GM23248 (cell line): ENCODE results near the gene NPAS2. TPM values are rescaled to one million over a fixed set of nuclear protein-coding genes. Genes with fewer than 3 reads are reported as not detected.

Experiments used
- DNase-seq: peaks from one replicate; pipeline ENCODE4 v3.0.0-alpha.2; 2015
- H2AFZ ChIP-seq: fragments of 200-600 bp; sonication (generic); 2 replicates; pipeline ENCODE4 v1.6.1; 2016; ENCODE audit warnings: antibody characterized with exemption
- H3F3A ChIP-seq: fragments of 200-600 bp; sonication (generic); 2 replicates; pipeline ENCODE4 v1.6.1; 2016; ENCODE audit warnings: mild to moderate bottlenecking, antibody characterized with exemption, mixed run types; ENCODE audit not compliant: insufficient read depth
- H3K27ac ChIP-seq: fragments of 200-600 bp; sonication (generic); 2 replicates; pipeline ENCODE4 v1.5.1; 2016; ENCODE audit warnings: mild to moderate bottlenecking
- H3K27me3 ChIP-seq: fragments of 200-600 bp; sonication (generic); replicated peaks from 2 replicates; pipeline ENCODE4 v1.6.1; 2016; ENCODE audit warnings: mild to moderate bottlenecking; ENCODE audit not compliant: insufficient read depth
- H3K36me3 ChIP-seq: fragments of 200-600 bp; sonication (generic); 2 replicates; pipeline ENCODE4 v1.6.1; 2016; ENCODE audit warnings: low read depth, mild to moderate bottlenecking
- H3K4me1 ChIP-seq: fragments of 200-600 bp; sonication (generic); 2 replicates; pipeline ENCODE4 v1.6.1; 2016; ENCODE audit warnings: mild to moderate bottlenecking; ENCODE audit not compliant: insufficient read depth
- H3K4me2 ChIP-seq: fragments of 200-600 bp; sonication (generic); one replicate; pipeline ENCODE4 v1.6.1; 2016; ENCODE audit warnings: mild to moderate bottlenecking; ENCODE audit not compliant: unreplicated experiment
- H3K4me3 ChIP-seq: fragments of 200-600 bp; sonication (generic); 2 replicates; pipeline ENCODE4 v1.5.1; 2016; ENCODE audit warnings: mild to moderate bottlenecking
- H3K79me2 ChIP-seq: fragments of 200-600 bp; sonication (generic); 2 replicates; pipeline ENCODE4 v1.6.1; 2016; ENCODE audit warnings: mild to moderate bottlenecking; ENCODE audit not compliant: insufficient read depth
- H3K9ac ChIP-seq: fragments of 200-600 bp; sonication (generic); 2 replicates; pipeline ENCODE4 v1.6.1; 2016; ENCODE audit warnings: mild to moderate bottlenecking
- H3K9me2 ChIP-seq: fragments of 200-600 bp; sonication (generic); 2 replicates; pipeline ENCODE4 v1.6.1; 2016; ENCODE audit warnings: mixed run types, mild to moderate bottlenecking, moderate library complexity; ENCODE audit not compliant: insufficient read depth
- H3K9me3 ChIP-seq: fragments of 200-600 bp; sonication (generic); one replicate; pipeline ENCODE4 v1.6.1; 2017; ENCODE audit warnings: low read depth
- H4K20me1 ChIP-seq: fragments of 200-600 bp; sonication (generic); 2 replicates; pipeline ENCODE4 v1.6.0; 2016; ENCODE audit not compliant: insufficient read depth
- EZH2 ChIP-seq: fragments of 200-600 bp; sonication (generic); IDR thresholded peaks from 2 replicates; pipeline ENCODE4 v1.6.1; 2018; ENCODE audit warnings: antibody characterized with exemption, mild to moderate bottlenecking; ENCODE audit not compliant: insufficient read depth, poor library complexity, severe bottlenecking
- EZH2phosphoT487 ChIP-seq: fragments of 200-600 bp; sonication (generic); IDR thresholded peaks from 2 replicates; pipeline ENCODE4 v1.6.1; 2018; ENCODE audit warnings: antibody characterized with exemption, moderate library complexity, mild to moderate bottlenecking, low read depth; ENCODE audit not compliant: insufficient read depth
- WGBS, 2 experiments: methylation state at CpG; one replicate each; pipeline ENCODE4 v1.1.6; 2015 to 2017; ENCODE audit warnings: low lambda C conversion rate in 2 of 2, low coverage in 1 of 2; ENCODE audit errors: missing lambda C conversion rate in 2 of 2; 5-methylcytosine and 5-hydroxymethylcytosine counted together
- in situ Hi-C: fragments of 300-500 bp; cut with MboI; formaldehyde crosslinking; loops from 2 replicates; pipeline ENCODE4 v1.15.0; 2020
- polyA plus RNA-seq: library from polyadenylated mRNA; unstranded; fragments of >200 nt; fragmentation: Nextera tagmentation; extraction: Ambion mirVana; gene quantifications from 2 replicates; pipeline ENCODE4 v1.2.1, GENCODE V29; 2016
- total RNA-seq: library from RNA; depleted of rRNA; stranded (reverse); fragments of >200 nt; shearing (Covaris generic); gene quantifications from 2 replicates; pipeline ENCODE4 v1.2.3, GENCODE V29; 2014

Gene NPAS2
- total and polyA plus RNA-seq, 2 experiments from 2014 or later: 3.8 to 10.8 TPM

- Histone ChIP-seq H3K27me3 (no peaks in the 10 kb centered on the region), H3K9ac (no peak overlapping the region), H3K4me2 (no peak overlapping the region), H3F3A (no peaks in the 10 kb centered on the region), H2AFZ (no peak overlapping the region), H3K36me3 (no peaks in the 10 kb centered on the region), H4K20me1 (no peaks in the 10 kb centered on the region), H3K4me1 (no peaks in the 10 kb centered on the region), H3K9me2 (no peaks in the 10 kb centered on the region), H3K27ac (no peak overlapping the region), H3K79me2 (no peaks in the 10 kb centered on the region), H3K4me3 (no peak overlapping the region), H3K9me3 (no peaks in the 10 kb centered on the region)
- no peak for DNase-seq
- 77 to 83% methylated on average over 6 of the region's 6 CpGs for WGBS, 2 experiments
- TF ChIP-seq EZH2phosphoT487 (no peak), EZH2 (no peak)
- in situ Hi-C loops: no loop called here
These were observed 16.6 kb upstream of the NPAS2 start for GRCh38 chr2:100803334-100803733.

DNA sequence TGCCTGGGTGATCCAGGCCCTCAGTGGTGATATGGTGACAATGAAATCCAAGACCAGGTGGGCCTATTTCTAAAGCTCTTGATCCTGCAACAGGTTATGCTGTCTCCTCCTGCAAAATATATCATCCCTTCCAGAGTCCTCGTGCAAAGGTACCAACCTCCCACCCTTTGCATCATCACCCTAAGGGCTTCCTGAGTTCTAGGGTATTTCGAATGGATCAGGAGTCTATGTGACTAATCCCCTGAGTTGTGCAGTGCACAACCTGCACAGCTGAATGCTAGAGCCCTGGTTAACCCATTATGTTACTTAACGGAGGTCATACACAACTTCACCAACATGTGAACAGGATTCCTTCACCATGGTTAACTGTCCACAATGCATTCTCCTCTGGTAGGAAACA is 13.4 kb upstream of the NPAS2 start:
- H2AFZ ChIP-seq: no peak overlapping the region
- no peaks in the 10 kb centered on the region for H3K27me3 ChIP-seq
- H3K9ac ChIP-seq: no peak overlapping the region
- H3K4me1 ChIP-seq: no peaks in the 10 kb centered on the region
- H3K79me2 ChIP-seq: no peaks in the 10 kb centered on the region
- no peak overlapping the region for H3K4me2 ChIP-seq
- in situ Hi-C loops: no loop called here
- H3K9me3 ChIP-seq: no peaks in the 10 kb centered on the region
- no peaks in the 10 kb centered on the region for H3K36me3 ChIP-seq
- no peak overlapping the region for H3K4me3 ChIP-seq
- no peak for DNase-seq
- no peak overlapping the region for H3K27ac ChIP-seq
- H4K20me1 ChIP-seq: no peaks in the 10 kb centered on the region
- no peak for TF ChIP-seq EZH2phosphoT487
- TF ChIP-seq EZH2: no peak
- 65 to 78% methylated on average over 3 of the region's 3 CpGs for WGBS, 2 experiments
- no peaks in the 10 kb centered on the region for H3F3A ChIP-seq
- no peaks in the 10 kb centered on the region for H3K9me2 ChIP-seq

DNA sequence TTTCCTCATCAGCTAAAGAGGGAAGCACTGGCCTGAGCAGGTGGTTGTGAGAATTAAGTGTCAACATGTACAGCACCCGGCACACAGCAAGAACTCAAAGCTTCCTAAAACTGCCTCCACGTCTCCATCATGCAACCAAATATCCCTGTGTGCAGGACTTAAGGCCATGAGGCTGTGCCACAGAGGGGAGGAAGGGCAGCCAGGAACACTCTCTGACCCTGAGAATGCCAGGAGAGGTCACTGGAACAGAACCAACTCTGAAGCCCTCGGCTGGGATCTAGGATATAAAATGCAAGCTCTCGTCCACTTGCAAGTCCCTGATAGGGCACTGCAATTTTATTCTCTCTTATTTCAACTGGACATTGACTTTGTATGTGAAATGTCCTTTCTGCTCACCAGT is 12.2 kb upstream of the NPAS2 start:
- no peak for DNase-seq
- no peaks in the 10 kb centered on the region for H4K20me1 ChIP-seq
- H3K27me3 ChIP-seq: no peaks in the 10 kb centered on the region
- no peak overlapping the region for H2AFZ ChIP-seq
- no peaks in the 10 kb centered on the region for H3K9me2 ChIP-seq
- no peak overlapping the region for H3K27ac ChIP-seq
- H3K9me3 ChIP-seq: no peaks in the 10 kb centered on the region
- no peak overlapping the region for H3K4me3 ChIP-seq
- H3K9ac ChIP-seq: no peak overlapping the region
- H3K36me3 ChIP-seq: no peaks in the 10 kb centered on the region
- H3K79me2 ChIP-seq: no peaks in the 10 kb centered on the region
- TF ChIP-seq EZH2phosphoT487 (no peak), EZH2 (no peak)
- in situ Hi-C loops: no loop called here
- WGBS, 2 experiments: 72 to 75% methylated on average over 4 of the region's 4 CpGs
- no peaks in the 10 kb centered on the region for H3F3A ChIP-seq
- no peak overlapping the region for H3K4me2 ChIP-seq
- no peaks in the 10 kb centered on the region for H3K4me1 ChIP-seq

GRCh38 chr2:100808582-100808981 is 11.4 kb upstream of the NPAS2 start:
- H3K9ac ChIP-seq: no peak overlapping the region
- WGBS, 2 experiments: 69 to 84% methylated on average over 4 of the region's 4 CpGs

DNA sequence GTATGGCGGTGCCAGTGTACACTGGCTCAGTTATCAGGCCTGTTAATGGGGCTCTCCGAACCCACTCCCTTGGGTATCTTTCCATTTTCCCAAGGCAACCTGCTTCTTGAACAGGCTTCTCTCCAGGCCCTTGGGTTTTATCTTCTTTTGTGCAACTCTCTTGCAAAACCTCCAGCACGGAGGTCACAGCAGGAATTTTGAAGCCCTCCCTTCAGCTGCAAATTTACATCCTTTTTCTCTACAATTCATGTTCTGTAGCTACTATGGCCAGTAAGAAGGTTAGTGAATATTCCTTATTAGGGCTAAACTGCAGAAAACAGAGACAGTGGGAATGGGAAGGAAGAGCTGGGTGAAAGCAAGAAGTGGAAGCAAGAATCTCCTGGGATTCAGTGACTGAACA is 10.4 kb upstream of the NPAS2 start:
- no peaks in the 10 kb centered on the region for H3K9me3 ChIP-seq
- TF ChIP-seq EZH2: no peak
- peaks cover 6% of the 10 kb centered on the region; the same call in 1 of the 2 replicates for H3F3A ChIP-seq
- DNase-seq: no peak
- H3K9me2 ChIP-seq: no peaks in the 10 kb centered on the region
- no peak overlapping the region for H3K27ac ChIP-seq
- no peaks in the 10 kb centered on the region for H3K36me3 ChIP-seq
- H3K4me1 ChIP-seq: peaks cover 10% of the 10 kb centered on the region; the same call in 1 of the 2 replicates
- H3K4me2 ChIP-seq: no peak overlapping the region
- WGBS, 2 experiments: 84 to 92% methylated on average over 3 of the region's 3 CpGs
- H3K79me2 ChIP-seq: no peaks in the 10 kb centered on the region
- no peaks in the 10 kb centered on the region for H3K27me3 ChIP-seq
- no peak overlapping the region for H2AFZ ChIP-seq
- H3K9ac ChIP-seq: no peak overlapping the region
- no peak overlapping the region for H3K4me3 ChIP-seq
- no peaks in the 10 kb centered on the region for H4K20me1 ChIP-seq
- in situ Hi-C loops: no loop called here

More at GRCh38 chr2:100808582-100808981, 11.4 kb upstream of the NPAS2 start:
- no peaks in the 10 kb centered on the region for H3K9me3 ChIP-seq
- no peaks in the 10 kb centered on the region for H4K20me1 ChIP-seq
- no peaks in the 10 kb centered on the region for H3K36me3 ChIP-seq
- no peak overlapping the region for H3K27ac ChIP-seq
- no peaks in the 10 kb centered on the region for H3K9me2 ChIP-seq
- no peak overlapping the region for H3K4me3 ChIP-seq
- no peak overlapping the region for H2AFZ ChIP-seq
- in situ Hi-C loops: no loop called here
- no peak for TF ChIP-seq EZH2
- no peak for TF ChIP-seq EZH2phosphoT487
- H3F3A ChIP-seq: peaks cover under 1% of the 10 kb centered on the region; the same call in 1 of the 2 replicates
- peaks cover 6% of the 10 kb centered on the region; the same call in 1 of the 2 replicates for H3K4me1 ChIP-seq
- no peaks in the 10 kb centered on the region for H3K27me3 ChIP-seq
- H3K4me2 ChIP-seq: no peak overlapping the region
- no peaks in the 10 kb centered on the region for H3K79me2 ChIP-seq
- no peak for DNase-seq
